GM12878 (cell line): ENCODE data around the gene IRAK4. TPM values are rescaled to one million over a fixed set of nuclear protein-coding genes. Genes with fewer than 3 reads are reported as not detected.

Experiments
- BCL11A ChIP-seq: IDR thresholded peaks from 2 replicates; pipeline ENCODE4 v1.6.1; 2011; ENCODE audit warnings: low read depth, low read length
- FOXK2 ChIP-seq: fragments of 450-650 bp; IDR thresholded peaks from 2 replicates; pipeline ENCODE4 v1.6.1; 2017; ENCODE audit warnings: mild to moderate bottlenecking, moderate library complexity
- GABPA ChIP-seq: IDR thresholded peaks from 2 replicates; pipeline ENCODE4 v1.6.1; 2014; ENCODE audit warnings: antibody characterized with exemption, low read depth, mild to moderate bottlenecking, inconsistent platforms
- HDAC6 ChIP-seq: fragments of 200-600 bp; sonication (generic); IDR thresholded peaks from one replicate; pipeline ENCODE4 v1.8.0; 2017; ENCODE audit warnings: antibody characterized with exemption; ENCODE audit not compliant: unreplicated experiment
- MEF2A ChIP-seq: IDR thresholded peaks from 2 replicates; pipeline ENCODE4 v1.6.1; 2011; ENCODE audit warnings: low read depth, mild to moderate bottlenecking, low read length, moderate library complexity; ENCODE audit not compliant: insufficient read depth
- MTA3 ChIP-seq: IDR thresholded peaks from 2 replicates; pipeline ENCODE4 v1.6.1; 2012; ENCODE audit warnings: low read length, inconsistent platforms, borderline replicate concordance
- PAX5 ChIP-seq: IDR thresholded peaks from 2 replicates; pipeline ENCODE4 v1.6.1; 2011; ENCODE audit warnings: low read depth, low read length, borderline replicate concordance
- RUNX3 ChIP-seq: IDR thresholded peaks from 2 replicates; pipeline ENCODE4 v1.6.1; 2012; ENCODE audit warnings: low read length, inconsistent platforms
- SIN3A ChIP-seq: IDR thresholded peaks from 2 replicates; pipeline ENCODE4 v1.6.1; 2012; ENCODE audit warnings: low read depth, low read length, improper control_type of control experiment
- SPI1 ChIP-seq: IDR thresholded peaks from 2 replicates; pipeline ENCODE4 v1.6.1; 2011; ENCODE audit warnings: low read depth, mild to moderate bottlenecking, low read length, moderate library complexity, borderline replicate concordance; ENCODE audit not compliant: insufficient read depth
- SREBF2 ChIP-seq: IDR thresholded peaks from 2 replicates; pipeline ENCODE4 v1.6.1; 2012; ENCODE audit warnings: mild to moderate bottlenecking, low read length
- STAT1 ChIP-seq: fragments of 450-650 bp; conservative IDR thresholded peaks from 2 replicates; pipeline ENCODE4 v1.6.1; 2014; ENCODE audit warnings: antibody characterized with exemption, mild to moderate bottlenecking
- polyA plus RNA-seq, 11 experiments: library from polyadenylated mRNA; depleted of rRNA in 4 of 11; unstranded in 6 of 11; stranded (reverse) in 5 of 11; fragments of >200 nt; fragmentation: Nextera tagmentation in 4 of 11; fragmentation: Illumina TruSeq in 1 of 11; extraction: Ambion mirVana in 4 of 11; extraction: Trizol in 1 of 11; gene quantifications; 1 replicate in 1 of 11; 2 replicates in 10 of 11; pipeline versions ENCODE4 v1.2.1 to v1.2.3, GENCODE V29; 2011 to 2016; ENCODE audit warnings: inconsistent platforms in 2 of 11, missing spikeins in 2 of 11, low read depth in 1 of 11
- total RNA-seq, 4 experiments: library from RNA; depleted of rRNA in 3 of 4; stranded (reverse); fragments of >200 nt in 3 of 4; fragmentation: Illumina TruSeq in 1 of 4; extraction: Trizol in 1 of 4; gene quantifications; 2 replicates each; pipeline versions ENCODE4 v1.2.1 to v1.2.3, GENCODE V29; 2013 to 2021
- TF ChIP-seq, protein P1 (sequence below): fragments of 450-650 bp; IDR thresholded peaks from 2 replicates; pipeline ENCODE4 v1.6.1; 2014; ENCODE audit warnings: mild to moderate bottlenecking
- TF ChIP-seq, protein P2 (sequence below): fragments of 450-650 bp; IDR thresholded peaks from 2 replicates; pipeline ENCODE4 v1.6.1; 2017; ENCODE audit warnings: mild to moderate bottlenecking, moderate library complexity
- TF ChIP-seq, protein P3 (sequence below): fragments of 450-650 bp; IDR thresholded peaks from 2 replicates; pipeline ENCODE4 v1.6.1; 2017; ENCODE audit warnings: borderline replicate concordance
- TF ChIP-seq, protein P4 (sequence below): IDR thresholded peaks from 2 replicates; pipeline ENCODE4 v1.6.1; 2012; ENCODE audit warnings: mild to moderate bottlenecking, low read depth, low read length

IRAK4 gene
- total and polyA plus RNA-seq, 10 of the 15 experiments (the other 5 are each of a cell fraction or from before 2014, with no cell fraction given): 7.9 to 46.8 (median 20.9) TPM

DNA sequence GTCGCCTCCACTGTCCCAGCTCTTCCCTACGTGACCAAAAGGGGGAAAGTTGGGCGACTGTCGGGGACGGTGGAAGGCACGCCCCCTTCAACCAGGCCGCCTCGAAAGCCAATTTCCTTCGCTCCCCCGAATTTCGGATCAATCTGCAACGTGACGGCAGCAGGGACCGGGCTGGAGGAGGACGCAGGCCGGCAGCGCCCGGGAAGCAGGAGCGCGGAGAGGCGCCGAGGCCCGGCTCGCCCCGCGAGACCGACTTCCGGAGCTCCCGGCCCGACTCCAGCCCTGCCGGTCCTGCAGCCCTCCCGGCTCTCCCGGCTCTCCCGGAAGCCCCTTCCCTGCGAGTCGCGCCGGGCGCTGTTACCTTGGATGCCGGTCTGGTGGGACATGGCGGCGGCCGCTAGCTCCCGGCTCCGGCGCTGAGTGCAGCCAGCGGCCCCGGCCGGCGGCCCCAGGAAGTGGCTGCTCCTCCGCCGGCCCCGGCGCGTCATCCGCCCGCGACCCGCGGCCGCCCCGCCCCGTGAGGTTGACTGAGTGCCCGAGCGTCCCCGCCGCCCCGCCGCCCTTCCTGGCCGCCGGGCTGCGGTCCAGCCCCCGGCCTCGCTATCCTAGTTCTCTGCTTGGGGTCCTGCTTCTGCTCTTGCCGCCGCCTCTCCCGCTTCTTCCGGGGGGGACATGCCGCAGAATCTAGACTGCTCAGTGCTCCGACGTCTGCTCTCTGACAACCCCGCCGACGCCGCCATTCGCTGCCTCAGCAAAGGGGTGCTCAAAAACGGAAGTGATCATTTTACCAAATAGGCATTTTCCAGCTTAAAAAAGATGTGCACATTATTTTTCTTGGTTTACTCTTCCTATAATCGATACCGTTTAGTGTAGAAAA is 47.3 kb downstream of the IRAK4 start, which contains the start of gene TWF1 (continued):
- TF ChIP-seq, protein P1, sequence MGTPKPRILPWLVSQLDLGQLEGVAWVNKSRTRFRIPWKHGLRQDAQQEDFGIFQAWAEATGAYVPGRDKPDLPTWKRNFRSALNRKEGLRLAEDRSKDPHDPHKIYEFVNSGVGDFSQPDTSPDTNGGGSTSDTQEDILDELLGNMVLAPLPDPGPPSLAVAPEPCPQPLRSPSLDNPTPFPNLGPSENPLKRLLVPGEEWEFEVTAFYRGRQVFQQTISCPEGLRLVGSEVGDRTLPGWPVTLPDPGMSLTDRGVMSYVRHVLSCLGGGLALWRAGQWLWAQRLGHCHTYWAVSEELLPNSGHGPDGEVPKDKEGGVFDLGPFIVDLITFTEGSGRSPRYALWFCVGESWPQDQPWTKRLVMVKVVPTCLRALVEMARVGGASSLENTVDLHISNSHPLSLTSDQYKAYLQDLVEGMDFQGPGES: no peak
- TF ChIP-seq MTA3 (no peak), SREBF2 (no peak), BCL11A (no peak), GABPA (peak; percentile 52), SIN3A (0 out of 2 replicates have a peak, but pooled peaks have one; percentile 39), HDAC6 (no peak), RUNX3 (peak; percentile 57), FOXK2 (no peak), STAT1 (peak; percentile 42; the same call in 1 of the 2 replicates), PAX5 (no peak), MEF2A (no peak), SPI1 (peak; percentile 85)
- TF ChIP-seq, protein P2, sequence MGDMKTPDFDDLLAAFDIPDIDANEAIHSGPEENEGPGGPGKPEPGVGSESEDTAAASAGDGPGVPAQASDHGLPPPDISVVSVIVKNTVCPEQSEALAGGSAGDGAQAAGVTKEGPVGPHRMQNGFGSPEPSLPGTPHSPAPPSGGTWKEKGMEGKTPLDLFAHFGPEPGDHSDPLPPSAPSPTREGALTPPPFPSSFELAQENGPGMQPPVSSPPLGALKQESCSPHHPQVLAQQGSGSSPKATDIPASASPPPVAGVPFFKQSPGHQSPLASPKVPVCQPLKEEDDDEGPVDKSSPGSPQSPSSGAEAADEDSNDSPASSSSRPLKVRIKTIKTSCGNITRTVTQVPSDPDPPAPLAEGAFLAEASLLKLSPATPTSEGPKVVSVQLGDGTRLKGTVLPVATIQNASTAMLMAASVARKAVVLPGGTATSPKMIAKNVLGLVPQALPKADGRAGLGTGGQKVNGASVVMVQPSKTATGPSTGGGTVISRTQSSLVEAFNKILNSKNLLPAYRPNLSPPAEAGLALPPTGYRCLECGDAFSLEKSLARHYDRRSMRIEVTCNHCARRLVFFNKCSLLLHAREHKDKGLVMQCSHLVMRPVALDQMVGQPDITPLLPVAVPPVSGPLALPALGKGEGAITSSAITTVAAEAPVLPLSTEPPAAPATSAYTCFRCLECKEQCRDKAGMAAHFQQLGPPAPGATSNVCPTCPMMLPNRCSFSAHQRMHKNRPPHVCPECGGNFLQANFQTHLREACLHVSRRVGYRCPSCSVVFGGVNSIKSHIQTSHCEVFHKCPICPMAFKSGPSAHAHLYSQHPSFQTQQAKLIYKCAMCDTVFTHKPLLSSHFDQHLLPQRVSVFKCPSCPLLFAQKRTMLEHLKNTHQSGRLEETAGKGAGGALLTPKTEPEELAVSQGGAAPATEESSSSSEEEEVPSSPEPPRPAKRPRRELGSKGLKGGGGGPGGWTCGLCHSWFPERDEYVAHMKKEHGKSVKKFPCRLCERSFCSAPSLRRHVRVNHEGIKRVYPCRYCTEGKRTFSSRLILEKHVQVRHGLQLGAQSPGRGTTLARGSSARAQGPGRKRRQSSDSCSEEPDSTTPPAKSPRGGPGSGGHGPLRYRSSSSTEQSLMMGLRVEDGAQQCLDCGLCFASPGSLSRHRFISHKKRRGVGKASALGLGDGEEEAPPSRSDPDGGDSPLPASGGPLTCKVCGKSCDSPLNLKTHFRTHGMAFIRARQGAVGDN: no peak; the same call in 1 of the 2 replicates
- TF ChIP-seq, protein P3, sequence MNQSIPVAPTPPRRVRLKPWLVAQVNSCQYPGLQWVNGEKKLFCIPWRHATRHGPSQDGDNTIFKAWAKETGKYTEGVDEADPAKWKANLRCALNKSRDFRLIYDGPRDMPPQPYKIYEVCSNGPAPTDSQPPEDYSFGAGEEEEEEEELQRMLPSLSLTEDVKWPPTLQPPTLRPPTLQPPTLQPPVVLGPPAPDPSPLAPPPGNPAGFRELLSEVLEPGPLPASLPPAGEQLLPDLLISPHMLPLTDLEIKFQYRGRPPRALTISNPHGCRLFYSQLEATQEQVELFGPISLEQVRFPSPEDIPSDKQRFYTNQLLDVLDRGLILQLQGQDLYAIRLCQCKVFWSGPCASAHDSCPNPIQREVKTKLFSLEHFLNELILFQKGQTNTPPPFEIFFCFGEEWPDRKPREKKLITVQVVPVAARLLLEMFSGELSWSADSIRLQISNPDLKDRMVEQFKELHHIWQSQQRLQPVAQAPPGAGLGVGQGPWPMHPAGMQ: no peak
- TF ChIP-seq, protein P4, sequence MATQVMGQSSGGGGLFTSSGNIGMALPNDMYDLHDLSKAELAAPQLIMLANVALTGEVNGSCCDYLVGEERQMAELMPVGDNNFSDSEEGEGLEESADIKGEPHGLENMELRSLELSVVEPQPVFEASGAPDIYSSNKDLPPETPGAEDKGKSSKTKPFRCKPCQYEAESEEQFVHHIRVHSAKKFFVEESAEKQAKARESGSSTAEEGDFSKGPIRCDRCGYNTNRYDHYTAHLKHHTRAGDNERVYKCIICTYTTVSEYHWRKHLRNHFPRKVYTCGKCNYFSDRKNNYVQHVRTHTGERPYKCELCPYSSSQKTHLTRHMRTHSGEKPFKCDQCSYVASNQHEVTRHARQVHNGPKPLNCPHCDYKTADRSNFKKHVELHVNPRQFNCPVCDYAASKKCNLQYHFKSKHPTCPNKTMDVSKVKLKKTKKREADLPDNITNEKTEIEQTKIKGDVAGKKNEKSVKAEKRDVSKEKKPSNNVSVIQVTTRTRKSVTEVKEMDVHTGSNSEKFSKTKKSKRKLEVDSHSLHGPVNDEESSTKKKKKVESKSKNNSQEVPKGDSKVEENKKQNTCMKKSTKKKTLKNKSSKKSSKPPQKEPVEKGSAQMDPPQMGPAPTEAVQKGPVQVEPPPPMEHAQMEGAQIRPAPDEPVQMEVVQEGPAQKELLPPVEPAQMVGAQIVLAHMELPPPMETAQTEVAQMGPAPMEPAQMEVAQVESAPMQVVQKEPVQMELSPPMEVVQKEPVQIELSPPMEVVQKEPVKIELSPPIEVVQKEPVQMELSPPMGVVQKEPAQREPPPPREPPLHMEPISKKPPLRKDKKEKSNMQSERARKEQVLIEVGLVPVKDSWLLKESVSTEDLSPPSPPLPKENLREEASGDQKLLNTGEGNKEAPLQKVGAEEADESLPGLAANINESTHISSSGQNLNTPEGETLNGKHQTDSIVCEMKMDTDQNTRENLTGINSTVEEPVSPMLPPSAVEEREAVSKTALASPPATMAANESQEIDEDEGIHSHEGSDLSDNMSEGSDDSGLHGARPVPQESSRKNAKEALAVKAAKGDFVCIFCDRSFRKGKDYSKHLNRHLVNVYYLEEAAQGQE: no peak
